ENCODE data around the gene SLC23A1. TPM values are rescaled to one million over a fixed set of nuclear protein-coding genes. Genes with fewer than 3 reads are reported as not detected.

Gene SLC23A1
- total RNA-seq, 3 donors from 2014 or later (not counting 1 experiment from before 2014, with no cell fraction given) = not detected

- no peak for TF ChIP-seq CTCF (IDR thresholded peaks at IDR 0.05)
- H3K4me1 Mint-ChIP-seq = peaks cover 39 to 41% of the 10 kb centered on the region in 2 donors
- 17% methylated on average over 49 of the region's 49 CpGs for WGBS (ENCODE audit: insufficient coverage)
- intact Hi-C loops (cut with micrococcal nuclease) = loop anchor here (5.0 kb wide), 1 partner anchor 121 kb away; no protein-coding TSS in a partner anchor
- H3K27ac ChIP-seq (ENCODE audit: low read length) = no peak overlapping the region
- H3K4me3 Mint-ChIP-seq = peak overlapping the region; percentile 88
- DNase-seq (no peak), ATAC-seq (no peak)
- no peaks in the 10 kb centered on the region for H3K36me3 ChIP-seq (ENCODE audit: control insufficient read depth, insufficient read depth, low read length)
- no peaks in the 10 kb centered on the region for H3K9me3 Mint-ChIP-seq
- no peaks in the 10 kb centered on the region for H3K27me3 Mint-ChIP-seq (ENCODE audit: low read depth in 2 of 2)
- peak overlapping the region; percentile 62 for H3K4me3 ChIP-seq (ENCODE audit: low read length)
- H3K4me1 ChIP-seq (ENCODE audit: control insufficient read depth, insufficient read depth, low read length) = peaks cover 55% of the 10 kb centered on the region
- no peaks in the 10 kb centered on the region for H3K36me3 Mint-ChIP-seq
- H3K9me3 ChIP-seq (ENCODE audit: control insufficient read depth, insufficient read depth, low read length) = no peaks in the 10 kb centered on the region
- peak overlapping the region; percentile 62 to 95 for H3K27ac Mint-ChIP-seq
- H3K27me3 ChIP-seq (ENCODE audit: control insufficient read depth, insufficient read depth, low read length) = no peaks in the 10 kb centered on the region
Observed at GRCh38 chr5:139393497-139394122, 10.5 kb upstream of the SLC23A1 start.

- H3K27ac ChIP-seq (ENCODE audit: low read length) = peak overlapping the region; percentile 17
- peak; percentile 74 to 87 for DNase-seq
- peaks cover 62% of the 10 kb centered on the region for H3K4me1 ChIP-seq (ENCODE audit: control insufficient read depth, insufficient read depth, low read length)
- Mint-ChIP-seq H3K36me3 (no peaks in the 10 kb centered on the region), H3K27me3 (ENCODE audit: low read depth in 2 of 2) (no peaks in the 10 kb centered on the region), H3K27ac (peak overlapping the region; percentile 62 to 95), H3K4me3 (peak overlapping the region; percentile 88), H3K4me1 (peaks cover 39 to 47% of the 10 kb centered on the region in 2 donors), H3K9me3 (no peaks in the 10 kb centered on the region)
- no peaks in the 10 kb centered on the region for H3K36me3 ChIP-seq (ENCODE audit: control insufficient read depth, insufficient read depth, low read length)
- TF ChIP-seq CTCF (IDR thresholded peaks at IDR 0.05) = peak; percentile 69
- intact Hi-C loops (cut with micrococcal nuclease) = loop anchor here (5.0 kb wide), 1 partner anchor 121 kb away; no protein-coding TSS in a partner anchor
- no peaks in the 10 kb centered on the region for H3K9me3 ChIP-seq (ENCODE audit: control insufficient read depth, insufficient read depth, low read length)
- ATAC-seq = peak; percentile 61 to 80 (median 67)
- H3K27me3 ChIP-seq (ENCODE audit: control insufficient read depth, insufficient read depth, low read length) = no peaks in the 10 kb centered on the region
- under 1% methylated on average over 77 of the region's 77 CpGs for WGBS (ENCODE audit: insufficient coverage)
- peak overlapping the region; percentile 62 for H3K4me3 ChIP-seq (ENCODE audit: low read length)
Observed at GRCh38 chr5:139392678-139393496, 9.8 kb upstream of the SLC23A1 start.

GRCh38 chr5:139392324-139392677 is 9.2 kb upstream of the SLC23A1 start:
- intact Hi-C loops (cut with micrococcal nuclease) = loop anchor here (5.0 kb wide), 1 partner anchor 120 kb away; no protein-coding TSS in a partner anchor
- no peaks in the 10 kb centered on the region for H3K9me3 Mint-ChIP-seq
- H3K27me3 Mint-ChIP-seq (ENCODE audit: low read depth in 2 of 2) = no peaks in the 10 kb centered on the region
- under 1% methylated on average over 36 of the region's 36 CpGs for WGBS (ENCODE audit: insufficient coverage)
- Histone ChIP-seq H3K9me3 (ENCODE audit: control insufficient read depth, insufficient read depth, low read length) (no peaks in the 10 kb centered on the region), H3K27me3 (ENCODE audit: control insufficient read depth, insufficient read depth, low read length) (no peaks in the 10 kb centered on the region), H3K27ac (ENCODE audit: low read length) (peak overlapping the region; percentile 75), H3K4me3 (ENCODE audit: low read length) (peak overlapping the region; percentile 62), H3K36me3 (ENCODE audit: control insufficient read depth, insufficient read depth, low read length) (no peaks in the 10 kb centered on the region), H3K4me1 (ENCODE audit: control insufficient read depth, insufficient read depth, low read length) (peaks cover 67% of the 10 kb centered on the region)
- peak overlapping the region; percentile 88 for H3K4me3 Mint-ChIP-seq
- peaks cover 39 to 50% of the 10 kb centered on the region in 2 donors for H3K4me1 Mint-ChIP-seq
- ATAC-seq (peak; percentile 16 to 22 (median 17)), DNase-seq (no peak)
- TF ChIP-seq CTCF (IDR thresholded peaks at IDR 0.05) = no peak
- peak overlapping the region in 1 of 2 donors; percentile 95 for H3K27ac Mint-ChIP-seq
- no peaks in the 10 kb centered on the region for H3K36me3 Mint-ChIP-seq
